CD8-positive, alpha-beta memory T cell (primary cell): ENCODE data around the gene RTP3. TPM values are rescaled to one million over a fixed set of nuclear protein-coding genes. Genes with fewer than 3 reads are reported as not detected.
"Not testable (repeated sequence)": the region's sequence is repeated elsewhere in the genome, so short reads cannot be mapped to it uniquely, and the experiment has no call there.

ENCODE experiments used
- CTCF ChIA-PET: fragments of 350-600 bp; sonication (Branson Sonifier 250); formaldehyde crosslinking; loops from one replicate; lab custom pipeline; 2021; ENCODE audit warnings: antibody characterized with exemption; lab: Charles Lee
- POLR2A ChIA-PET: fragments of 350-600 bp; sonication (Branson Sonifier 250); formaldehyde crosslinking; loops from one replicate; lab custom pipeline; 2021; ENCODE audit warnings: antibody characterized with exemption; lab: Charles Lee
- DNase-seq, 5 donors: peaks; one replicate each; pipeline versions ENCODE4 v3.0.0 to v3.0.0-alpha.2; 2020 to 2022; ENCODE audit warnings: mixed read lengths in 1 of 5
- H3K27ac ChIP-seq: one replicate; pipeline ENCODE4 v1.7.0; 2013; ENCODE audit warnings: low read depth, mild to moderate bottlenecking, low read length, moderate library complexity
- H3K27me3 ChIP-seq: 2 replicates; pipeline ENCODE4 v1.7.0; 2013; ENCODE audit warnings: low read length, mild to moderate bottlenecking; ENCODE audit not compliant: insufficient read depth, poor library complexity, severe bottlenecking
- H3K36me3 ChIP-seq: 2 replicates; pipeline ENCODE4 v1.7.0; 2013; ENCODE audit warnings: mild to moderate bottlenecking, low read length, moderate library complexity; ENCODE audit not compliant: insufficient read depth
- H3K4me1 ChIP-seq: 2 replicates; pipeline ENCODE4 v1.7.0; 2013; ENCODE audit warnings: mild to moderate bottlenecking, low read length, moderate library complexity; ENCODE audit not compliant: insufficient read depth
- H3K4me3 ChIP-seq: 2 replicates; pipeline ENCODE4 v1.7.0; 2013; ENCODE audit warnings: mild to moderate bottlenecking, low read length
- H3K9me3 ChIP-seq: 2 replicates; pipeline ENCODE4 v1.7.0; 2013; ENCODE audit warnings: mild to moderate bottlenecking, low read length
- H3K27ac Mint-ChIP-seq, 8 donors: one replicate each; pipeline ENCODE4 v1.8.0; 2020 to 2021; ENCODE audit warnings: mixed read lengths in 8 of 8, mild to moderate bottlenecking in 6 of 8, inconsistent platforms in 3 of 8, moderate library complexity in 3 of 8
- H3K27me3 Mint-ChIP-seq, 2 donors: one replicate each; pipeline ENCODE4 v1.8.0; 2020 to 2021; ENCODE audit warnings: mixed read lengths in 2 of 2, mild to moderate bottlenecking in 1 of 2, moderate library complexity in 1 of 2
- H3K36me3 Mint-ChIP-seq, 3 donors: one replicate each; pipeline ENCODE4 v1.8.0; 2020 to 2021; ENCODE audit warnings: mixed read lengths in 3 of 3, inconsistent platforms in 1 of 3, mild to moderate bottlenecking in 1 of 3
- H3K4me1 Mint-ChIP-seq, 3 donors: one replicate each; pipeline ENCODE4 v1.8.0; 2020 to 2021; ENCODE audit warnings: mixed read lengths in 3 of 3, inconsistent platforms in 1 of 3, mild to moderate bottlenecking in 1 of 3
- H3K4me3 Mint-ChIP-seq, 7 donors: one replicate each; pipeline ENCODE4 v1.8.0; 2020 to 2021; ENCODE audit warnings: mixed read lengths in 7 of 7, mild to moderate bottlenecking in 6 of 7, moderate library complexity in 4 of 7, inconsistent platforms in 2 of 7
- H3K9me3 Mint-ChIP-seq, 5 donors: one replicate each; pipeline ENCODE4 v1.8.0; 2020 to 2022; ENCODE audit warnings: mixed read lengths in 5 of 5, mild to moderate bottlenecking in 3 of 5, moderate library complexity in 2 of 5, inconsistent platforms in 1 of 5
- polyA plus RNA-seq: library from polyadenylated mRNA; unstranded; fragments of 300-500 nt; fragmentation: Illumina TruSeq; gene quantifications from one replicate; pipeline ENCODE4 v1.2.3, GENCODE V29; 2021
- total RNA-seq, 2 experiments: library from RNA; stranded (reverse); gene quantifications; one replicate each; pipeline ENCODE4 v1.2.3, GENCODE V29; 2021

The RTP3 gene
- total and polyA plus RNA-seq, 3 experiments from 2014 or later = not detected

DNA sequence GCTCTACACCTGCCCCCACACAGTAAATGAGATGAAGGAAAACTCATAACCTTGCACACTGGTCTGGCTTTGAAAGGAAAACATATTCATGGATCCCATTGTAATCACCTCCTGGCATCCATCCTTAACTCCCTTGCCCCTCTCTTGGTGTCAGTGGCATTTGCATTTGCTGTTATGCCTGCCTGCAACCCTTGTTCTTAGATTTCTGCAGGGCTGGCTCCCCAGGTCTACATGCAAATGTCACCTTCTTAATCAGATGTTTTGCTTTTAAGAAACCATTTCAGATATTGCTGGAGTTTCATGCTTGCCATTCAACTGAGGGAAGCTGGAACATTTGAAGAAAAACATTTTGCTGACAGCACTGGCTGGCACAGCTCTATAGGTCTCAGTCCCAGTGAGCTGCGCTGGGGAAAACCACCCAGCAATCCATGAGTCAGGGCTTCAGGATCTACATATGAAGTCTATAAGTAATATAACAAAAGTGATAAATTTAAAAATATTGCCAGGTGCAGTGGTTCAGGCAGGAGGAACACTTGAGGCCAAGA is 49.2 kb downstream of the RTP3 start:
- Mint-ChIP-seq H3K4me3 (no peak overlapping the region), H3K27ac (peak overlapping the region in 1 of 8 donors; percentile 4), H3K9me3 (no peaks in the 10 kb centered on the region), H3K36me3 (no peaks in the 10 kb centered on the region), H3K27me3 (peaks cover 0 to 5% of the 10 kb centered on the region in 2 donors), H3K4me1 (peaks cover 9 to 32% (median 30%) of the 10 kb centered on the region in 3 donors)
- H3K4me3 ChIP-seq = no peak overlapping the region
- peaks cover 6% of the 10 kb centered on the region for H3K4me1 ChIP-seq
- H3K27ac ChIP-seq = no peak overlapping the region
- no peaks in the 10 kb centered on the region for H3K9me3 ChIP-seq
- no peaks in the 10 kb centered on the region for H3K36me3 ChIP-seq
- DNase-seq = no peak
- POLR2A ChIA-PET = no interaction called here
- H3K27me3 ChIP-seq = no peaks in the 10 kb centered on the region
- CTCF ChIA-PET = interaction anchor here (1.1 to 1.3 kb wide), 3 partner anchors 9 to 58 kb away, joined by 3 to 5 read pairs (median 4); no protein-coding TSS in a partner anchor

DNA sequence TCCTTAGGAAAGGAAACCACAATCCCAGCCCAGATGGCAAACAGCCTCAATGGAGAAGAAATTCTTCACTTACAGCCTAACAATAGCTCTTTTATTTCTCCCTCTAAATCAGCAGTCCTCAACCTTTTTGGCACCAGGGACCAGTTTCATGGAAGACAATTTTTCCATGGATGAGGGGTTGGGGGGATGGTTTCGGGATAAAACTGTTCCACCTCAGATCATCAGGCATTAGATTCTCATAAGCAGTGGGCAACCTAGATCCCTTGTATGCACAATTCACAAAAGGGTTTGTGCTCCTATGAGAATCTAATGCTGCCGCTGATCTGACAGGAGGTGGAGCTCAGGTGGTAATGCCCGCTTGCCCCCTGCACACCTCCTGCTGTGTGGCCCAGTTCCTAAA is 50.8 kb downstream of the RTP3 start:
- H3K36me3 ChIP-seq, H3K4me1 ChIP-seq, DNase-seq, H3K9me3 ChIP-seq, H3K4me3 ChIP-seq, H3K27me3 Mint-ChIP-seq, H3K4me3 Mint-ChIP-seq, H3K36me3 Mint-ChIP-seq, H3K27ac Mint-ChIP-seq, H3K27me3 ChIP-seq, H3K9me3 Mint-ChIP-seq: not testable (repeated sequence)
- H3K4me1 Mint-ChIP-seq = peaks cover 8 to 21% (median 20%) of the 10 kb centered on the region in 3 donors
- ChIA-PET POLR2A (interaction anchor here (0.5 kb wide), 1 partner anchor 749 kb away, joined by 5 read pairs; no protein-coding TSS in a partner anchor), CTCF (interaction anchor here (1.4 to 2.2 kb wide), 2 partner anchors 9 to 60 kb away, joined by 7 to 16 read pairs; no protein-coding TSS in a partner anchor)
- peak overlapping the region; percentile 39 for H3K27ac ChIP-seq

DNA sequence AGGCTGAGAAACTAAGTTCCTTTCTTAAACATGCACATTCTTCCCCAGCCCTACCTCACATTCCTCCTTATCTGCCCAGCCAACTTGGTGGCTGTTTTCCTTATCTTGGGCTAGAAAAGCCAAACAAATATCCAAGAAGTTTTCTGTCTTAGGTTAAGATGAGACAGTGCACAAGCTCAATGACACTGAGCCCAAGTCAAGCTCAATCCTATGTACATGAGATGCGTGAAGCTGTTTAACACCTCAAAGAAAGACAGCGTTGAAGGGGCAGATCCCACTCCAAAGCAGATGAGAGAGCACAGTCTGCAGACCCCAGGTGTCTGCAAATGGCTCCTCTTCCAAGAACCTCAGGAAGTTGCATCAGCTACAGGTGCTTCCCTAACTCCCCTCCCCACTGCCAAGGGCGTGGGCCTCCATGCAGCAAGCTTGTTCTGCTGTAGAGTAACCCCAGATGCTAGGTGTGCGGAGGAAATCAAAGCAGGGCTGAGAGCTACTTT is 51.7 kb downstream of the RTP3 start:
- CTCF ChIA-PET = interaction anchor here (1.4 to 2.2 kb wide), 2 partner anchors 8 to 61 kb away, joined by 7 to 16 read pairs; no protein-coding TSS in a partner anchor
- Histone ChIP-seq H3K27ac (peak overlapping the region; percentile 43), H3K9me3 (no peaks in the 10 kb centered on the region), H3K4me1 (peaks cover 5% of the 10 kb centered on the region), H3K27me3 (no peaks in the 10 kb centered on the region), H3K4me3 (no peak overlapping the region), H3K36me3 (no peaks in the 10 kb centered on the region)
- Mint-ChIP-seq H3K9me3 (no peaks in the 10 kb centered on the region), H3K4me1 (peaks cover 8 to 20% (median 18%) of the 10 kb centered on the region in 3 donors), H3K36me3 (no peaks in the 10 kb centered on the region), H3K27me3 (peaks cover 0 to 3% of the 10 kb centered on the region in 2 donors), H3K27ac (peak overlapping the region in 1 of 8 donors; percentile 21), H3K4me3 (no peak overlapping the region)
- POLR2A ChIA-PET = no interaction called here
- no peak for DNase-seq

- CTCF ChIA-PET = interaction anchor here (2.2 kb wide), 1 partner anchor 61 kb away, joined by 16 read pairs; no protein-coding TSS in a partner anchor
Observed at GRCh38 chr3:46549989-46550388, 52.2 kb downstream of the RTP3 start.

More at GRCh38 chr3:46549989-46550388, 52.2 kb downstream of the RTP3 start:
- H3K27ac Mint-ChIP-seq = no peak overlapping the region
- POLR2A ChIA-PET = interaction anchor here (0.7 kb wide), 1 partner anchor 61 kb away, joined by 3 read pairs; no protein-coding TSS in a partner anchor
- H3K27me3 Mint-ChIP-seq = peaks cover 3% of the 10 kb centered on the region in 2 donors
- peaks cover 8 to 21% (median 20%) of the 10 kb centered on the region in 3 donors for H3K4me1 Mint-ChIP-seq
- H3K36me3 Mint-ChIP-seq = no peaks in the 10 kb centered on the region
- Histone ChIP-seq H3K9me3 (no peaks in the 10 kb centered on the region), H3K27me3 (no peaks in the 10 kb centered on the region), H3K36me3 (no peaks in the 10 kb centered on the region), H3K4me1 (peaks cover 5% of the 10 kb centered on the region), H3K4me3 (no peak overlapping the region), H3K27ac (peak overlapping the region; percentile 43)
- DNase-seq = no peak
- H3K9me3 Mint-ChIP-seq = no peaks in the 10 kb centered on the region
- no peak overlapping the region for H3K4me3 Mint-ChIP-seq

Other genes starting within 250 kb of the RTP3 start
- gene CCR2, start 143.9 kb upstream of the RTP3 start, total RNA-seq = under 1 TPM; 0.51 to 0.74 TPM
- 59.7 TPM for gene CCR2, start 143.9 kb upstream of the RTP3 start, polyA plus RNA-seq
- 1 to 10 TPM; 2.6 to 3.4 TPM for gene CCR5, start 127.0 kb upstream of the RTP3 start, total RNA-seq
- gene CCR5, start 127.0 kb upstream of the RTP3 start, polyA plus RNA-seq = 29.2 TPM
- 1 to 10 TPM; 2.7 to 3.0 TPM for gene CCRL2, start 90.7 kb upstream of the RTP3 start, total RNA-seq
- 2.3 TPM for gene CCRL2, start 90.7 kb upstream of the RTP3 start, polyA plus RNA-seq
- not detected for gene LTF, start 33.1 kb upstream of the RTP3 start, total RNA-seq
- gene LTF, start 33.1 kb upstream of the RTP3 start, polyA plus RNA-seq = not detected
- under 1 TPM; 0.04 TPM for gene LRRC2, start 68.3 kb downstream of the RTP3 start, total RNA-seq
- gene LRRC2, start 68.3 kb downstream of the RTP3 start, polyA plus RNA-seq = not detected
- not detected for gene FAM240A, start 114.5 kb downstream of the RTP3 start, total RNA-seq
- gene FAM240A, start 114.5 kb downstream of the RTP3 start, polyA plus RNA-seq = not detected
- under 1 TPM; 0.84 to 0.96 TPM for gene ALS2CL, start 195.7 kb downstream of the RTP3 start, total RNA-seq
- gene ALS2CL, start 195.7 kb downstream of the RTP3 start, polyA plus RNA-seq = 1.2 TPM
- gene TMIE, start 203.4 kb downstream of the RTP3 start, total RNA-seq = under 1 TPM in 1 of 2 experiments, not detected in 1; 0.16 TPM
- 0.67 TPM for gene TMIE, start 203.4 kb downstream of the RTP3 start, polyA plus RNA-seq
- gene PRSS50, start 219.9 kb downstream of the RTP3 start, total RNA-seq = not detected
- gene PRSS50, start 219.9 kb downstream of the RTP3 start, polyA plus RNA-seq = 0.13 TPM